GM18858 (cell line): Measurements from ENCODE around the gene ZNF417.
"Not testable (repeated sequence)": the region's sequence is repeated elsewhere in the genome, so short reads cannot be mapped to it uniquely, and the experiment has no call there.

Experiments used
- ATAC-seq: cut with Tn5 transposase; IDR thresholded peaks from one replicate; pipeline ENCODE4 v1.9.1; 2021; ENCODE audit not compliant: unreplicated experiment

The ZNF417 gene

DNA sequence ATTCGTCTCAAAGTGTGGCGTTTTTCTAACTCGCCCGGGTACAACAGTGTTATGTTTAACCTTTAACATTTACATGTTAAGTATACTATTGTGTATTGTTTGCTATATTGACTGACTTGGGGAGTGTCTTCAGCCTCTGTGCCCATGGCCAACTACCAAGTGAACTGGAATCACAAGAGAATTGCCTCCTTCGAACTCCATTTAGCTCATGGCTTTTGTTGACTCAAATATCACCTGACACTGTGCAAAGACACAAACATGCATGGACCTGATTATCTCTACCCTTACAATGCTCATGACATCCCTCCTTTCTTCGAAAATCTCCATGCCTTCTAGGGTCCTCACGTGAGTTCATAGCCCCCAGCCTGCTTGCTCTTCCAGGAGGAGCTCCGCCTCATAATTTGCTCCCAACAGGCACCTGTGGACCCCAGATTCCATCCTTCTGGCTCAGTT lies 28.3 kb downstream of the ZNF417 start:
- no peak for ATAC-seq

DNA sequence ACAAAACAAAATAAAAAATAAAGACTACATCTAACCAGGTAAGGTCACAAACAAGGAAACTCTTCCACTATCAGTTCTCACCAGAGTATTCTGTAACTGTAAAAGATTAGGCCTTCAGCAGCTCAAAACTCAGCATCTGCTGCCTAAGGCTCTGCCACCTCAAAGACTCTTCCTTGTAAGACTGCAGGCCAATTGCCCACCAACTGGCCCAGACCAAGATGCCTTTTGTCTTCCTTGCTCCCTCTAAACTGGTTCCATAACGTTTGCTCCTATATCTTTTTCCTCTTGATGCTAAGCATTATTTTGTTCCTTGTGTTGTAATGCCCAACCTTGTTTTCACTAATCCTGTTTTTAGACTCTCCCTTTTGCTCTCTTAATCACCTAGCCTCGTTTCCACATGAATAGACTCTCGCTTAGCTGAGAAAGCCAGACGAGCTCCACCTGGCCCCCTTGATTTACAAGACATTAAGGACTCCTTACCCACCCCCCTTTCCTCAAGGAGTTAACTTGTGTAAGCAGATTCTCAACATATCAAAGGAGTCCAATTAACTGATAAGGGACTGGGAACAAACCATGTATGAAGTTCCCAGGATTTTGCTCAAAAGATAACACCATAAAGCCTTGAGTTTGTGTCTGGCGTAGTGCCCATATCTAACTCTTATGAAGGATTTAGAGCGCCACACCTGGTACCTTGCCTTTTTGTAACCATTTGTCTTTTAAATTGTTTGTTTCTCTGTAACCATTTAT lies 29.0 kb downstream of the ZNF417 start:
- ATAC-seq, result no peak

GRCh38 chr19:57886046-57886445 lies 30.3 kb downstream of the ZNF417 start:
- ATAC-seq, result no peak

DNA sequence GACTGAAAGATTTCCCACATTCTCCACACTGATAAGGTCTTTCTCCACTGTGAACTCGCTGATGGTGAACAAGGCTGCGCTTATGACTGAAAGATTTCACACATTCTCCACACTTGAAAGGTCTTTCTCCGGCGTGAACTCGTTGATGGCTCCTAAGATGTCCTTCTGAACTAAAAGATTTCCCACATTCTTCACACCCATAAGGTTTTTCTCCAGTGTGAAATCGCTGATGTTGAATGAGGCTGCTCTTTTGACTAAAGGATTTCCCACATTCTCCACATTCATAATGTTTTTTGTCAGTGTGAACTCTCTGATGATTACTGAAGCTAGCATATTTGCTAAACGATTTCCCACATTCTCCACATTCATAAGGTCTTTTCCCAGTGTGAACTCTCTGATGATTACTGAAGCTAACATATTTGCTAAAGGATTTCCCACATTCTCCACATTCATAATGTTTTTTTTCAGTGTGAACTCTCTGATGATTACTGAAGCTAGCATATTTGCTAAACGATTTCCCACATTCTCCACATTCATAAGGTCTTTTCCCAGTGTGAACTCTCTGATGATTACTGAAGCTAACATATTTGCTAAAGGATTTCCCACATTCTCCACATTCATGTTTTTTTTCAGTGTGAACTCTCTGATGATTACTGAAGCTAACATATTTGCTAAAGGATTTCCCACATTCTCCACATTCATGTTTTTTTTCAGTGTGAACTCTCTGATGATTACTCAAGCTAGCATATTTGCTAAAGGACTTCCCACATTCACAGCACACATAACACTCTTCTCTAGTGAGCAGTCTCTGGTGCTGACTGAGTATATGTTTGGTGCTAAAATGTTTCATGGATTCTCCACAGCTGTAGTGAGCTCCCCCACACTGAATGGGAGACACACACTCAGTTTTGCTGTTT lies 42.3 kb downstream of the ZNF417 start:
- not testable (repeated sequence) for ATAC-seq

DNA sequence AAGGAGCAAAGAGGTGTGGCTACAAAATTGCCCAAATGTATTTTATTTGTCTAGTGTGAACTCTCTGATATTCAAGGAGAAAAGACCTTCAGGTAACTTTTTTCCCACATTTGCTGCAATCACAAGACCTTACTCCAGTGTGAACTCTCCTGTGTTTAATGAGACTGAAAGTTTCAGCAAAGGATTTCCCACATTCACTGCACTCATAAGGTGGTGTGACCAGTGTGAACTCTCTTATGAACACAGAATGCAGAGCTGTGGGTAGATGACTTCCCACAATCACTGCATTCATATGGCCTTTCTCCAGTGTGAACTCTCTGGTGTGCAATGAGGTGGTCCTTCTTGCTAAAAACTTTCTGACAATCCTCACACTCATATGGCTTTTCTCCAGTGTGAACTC lies 43.9 kb downstream of the ZNF417 start:
- ATAC-seq, result no peak

DNA sequence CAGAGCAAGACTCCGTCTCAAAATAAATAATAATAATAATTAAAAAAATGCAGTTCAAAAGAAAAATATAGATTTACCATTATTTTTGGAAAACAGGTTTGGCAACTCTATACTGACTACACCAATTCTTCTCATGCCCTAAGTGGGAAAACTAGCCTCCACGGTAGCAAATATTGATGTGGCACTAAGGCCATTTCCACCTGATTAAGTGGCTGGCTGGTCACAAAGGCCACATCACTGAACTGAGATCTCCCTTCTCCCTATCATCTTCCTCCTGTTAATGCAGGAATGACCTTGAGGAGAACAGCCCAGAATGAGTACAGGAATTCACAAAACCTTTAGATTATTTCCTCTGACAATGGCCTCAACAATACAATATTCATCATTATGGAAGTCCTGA lies 46.2 kb downstream of the ZNF417 start:
- ATAC-seq, result no peak

DNA sequence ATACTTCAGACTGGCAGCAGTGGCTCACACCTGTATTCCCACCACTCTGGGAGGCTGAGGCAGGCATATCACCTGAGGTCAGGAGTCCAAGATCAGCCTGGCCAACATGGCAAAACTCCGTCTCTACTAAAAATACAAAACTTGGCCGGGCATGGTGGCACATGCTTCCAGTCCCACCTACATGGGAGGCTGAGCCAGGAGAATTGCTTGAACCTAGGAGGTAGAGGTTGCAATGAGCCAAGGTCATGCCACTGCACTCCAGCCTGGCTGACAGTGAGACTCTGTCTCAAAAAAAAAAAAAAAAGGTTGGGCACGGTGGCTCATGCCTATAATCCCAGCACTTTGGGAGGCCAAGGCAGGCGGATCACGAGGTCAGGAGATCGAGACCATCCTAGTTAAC lies 46.7 kb downstream of the ZNF417 start:
- ATAC-seq, result not testable (repeated sequence)

DNA sequence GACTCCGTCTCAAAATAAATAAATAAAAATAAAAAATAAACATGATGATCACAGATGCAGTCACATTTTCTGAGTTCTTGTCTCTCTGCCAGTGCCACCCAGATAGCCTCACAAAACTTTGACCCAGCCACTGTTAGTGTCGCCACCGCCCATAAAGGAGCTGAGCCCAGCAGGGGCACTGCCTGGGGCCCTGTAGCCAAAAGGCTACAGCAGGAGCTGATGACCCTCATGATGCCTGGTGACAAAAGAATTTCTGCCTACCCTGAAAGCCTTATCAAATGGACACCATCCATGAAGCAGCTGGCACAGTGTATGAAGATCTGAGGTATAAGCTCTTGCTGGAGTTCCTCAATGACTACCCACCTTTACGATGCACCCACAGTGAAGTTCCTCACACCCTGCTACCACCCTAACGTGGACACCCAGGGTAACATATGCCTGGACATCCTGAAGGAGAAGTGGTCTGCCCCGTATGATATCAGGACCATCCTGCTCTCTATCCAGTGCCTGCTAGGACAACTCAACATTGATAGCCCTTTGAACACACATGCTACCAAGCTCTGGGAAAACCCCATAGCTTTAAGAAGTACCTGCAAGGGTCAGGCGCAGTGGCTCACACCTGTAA lies 48.4 kb downstream of the ZNF417 start:
- ATAC-seq, result no peak
